Endothelial cell of umbilical vein (primary cell): ENCODE measurements around the gene F8. TPM values are rescaled to one million over a fixed set of nuclear protein-coding genes. Genes with fewer than 3 reads are reported as not detected.

ENCODE experiments used
- BruUV-seq: library from RNA; stranded (reverse); fragments of 400-500 nt; replicated peaks from 2 replicates; lab custom pipeline; 2021; lab: Mats Ljungman, UMichigan
- CTCF ChIA-PET: fragments of 300-600, 350-600 bp; sonication (Branson Sonifier 250); formaldehyde crosslinking; loops from one replicate; lab custom pipeline; 2021; ENCODE audit warnings: antibody characterized with exemption, inconsistent platforms; lab: Charles Lee
- POLR2A ChIA-PET: fragments of 300-600, 350-600 bp; sonication (Branson Sonifier 250); formaldehyde crosslinking; loops from one replicate; lab custom pipeline; 2021; ENCODE audit warnings: antibody characterized with exemption, inconsistent platforms; lab: Charles Lee
- DNase-seq: peaks from one replicate; pipeline ENCODE4 v3.0.0-alpha.2; 2011; ENCODE audit warnings: low read depth, low spot score
- FAIRE-seq: peaks from 2 replicates; lab custom pipeline; 2011; peaks lifted over from hg19 to GRCh38; lab: Jason Lieb, UNC
- H2AFZ ChIP-seq: 2 replicates; pipeline ENCODE4 v1.6.0; 2012; ENCODE audit warnings: low read depth, low read length, control low read depth, inconsistent platforms
- H3K27ac ChIP-seq: 2 replicates; pipeline ENCODE4 v1.5.1; 2011; ENCODE audit warnings: low read depth, mild to moderate bottlenecking, control low read depth, low read length, moderate library complexity; ENCODE audit not compliant: insufficient read depth
- H3K27me3 ChIP-seq, 2 experiments: 2 replicates each; pipeline versions ENCODE4 v1.6.0 to v1.6.1; 2011; ENCODE audit warnings: low read length in 2 of 2, mixed read lengths in 1 of 2; ENCODE audit not compliant: control insufficient read depth in 2 of 2, insufficient read depth in 2 of 2
- H3K36me3 ChIP-seq, 2 experiments: 2 replicates in 1 of 2; 3 replicates in 1 of 2; pipeline ENCODE4 v1.5.1; 2011; ENCODE audit warnings: low read length in 2 of 2, mild to moderate bottlenecking in 1 of 2, moderate library complexity in 1 of 2; ENCODE audit not compliant: control insufficient read depth in 2 of 2, insufficient read depth in 2 of 2; ENCODE audit errors: extremely low read depth in 1 of 2
- H3K4me1 ChIP-seq: 3 replicates; pipeline ENCODE4 v1.5.1; 2011; ENCODE audit warnings: mild to moderate bottlenecking, low read length; ENCODE audit not compliant: control insufficient read depth, insufficient read depth; ENCODE audit errors: extremely low read depth
- H3K4me2 ChIP-seq: 2 replicates; pipeline ENCODE4 v1.6.1; 2011; ENCODE audit warnings: low read length, control low read depth, mixed read lengths; ENCODE audit not compliant: insufficient read depth
- H3K4me3 ChIP-seq, 3 experiments: fragments of 200-600 bp in 1 of 3; sonication (generic), shearing (Covaris generic) in 1 of 3; replicated peaks in 1 of 3; 2 replicates each; pipeline ENCODE4 v1.5.1; 2011 to 2016; ENCODE audit warnings: control low read depth in 3 of 3, low read length in 3 of 3, mild to moderate bottlenecking in 2 of 3, inconsistent platforms in 1 of 3, low read depth in 1 of 3, moderate library complexity in 1 of 3; ENCODE audit not compliant: insufficient read depth in 1 of 3
- H3K79me2 ChIP-seq: 2 replicates; pipeline ENCODE4 v1.6.0; 2012; ENCODE audit warnings: low read length, inconsistent platforms; ENCODE audit not compliant: control insufficient read depth, insufficient read depth
- H3K9ac ChIP-seq: replicated peaks from 2 replicates; pipeline ENCODE3; 2011; ENCODE audit warnings: low read length, control low read depth; ENCODE audit not compliant: insufficient read depth; ENCODE audit errors: extremely low read depth
- H3K9me1 ChIP-seq: replicated peaks from 3 replicates; pipeline ENCODE4 v1.6.0; 2011; ENCODE audit warnings: mild to moderate bottlenecking, low read length; ENCODE audit not compliant: control insufficient read depth, insufficient read depth; ENCODE audit errors: extremely low read depth
- H3K9me3 ChIP-seq: replicated peaks from 2 replicates; pipeline ENCODE4 v1.5.1; 2012; ENCODE audit warnings: low read length, inconsistent platforms; ENCODE audit not compliant: control insufficient read depth, insufficient read depth
- H4K20me1 ChIP-seq: replicated peaks from 2 replicates; pipeline ENCODE3; 2011; ENCODE audit warnings: mild to moderate bottlenecking, low read length; ENCODE audit not compliant: control insufficient read depth, insufficient read depth; ENCODE audit errors: extremely low read depth
- CTCF ChIP-seq, 2 donors: IDR thresholded peaks; 1 replicate in 1 of 2; 2 replicates in 1 of 2; pipeline ENCODE4 v1.5.1; 2011; ENCODE audit warnings: low read length in 2 of 2, mild to moderate bottlenecking in 2 of 2, moderate library complexity in 2 of 2, control low read depth in 1 of 2, inconsistent platforms in 1 of 2, low read depth in 1 of 2; ENCODE audit not compliant: insufficient read depth in 1 of 2; ENCODE audit errors: extremely low read depth in 1 of 2
- EZH2 ChIP-seq: IDR thresholded peaks from 2 replicates; pipeline ENCODE4 v1.6.1; 2012; ENCODE audit warnings: borderline replicate concordance, low read depth, mild to moderate bottlenecking, moderate library complexity, low read length, inconsistent platforms; ENCODE audit not compliant: severe bottlenecking
- FOS ChIP-seq: IDR thresholded peaks from 2 replicates; pipeline ENCODE4 v1.6.1; 2011; ENCODE audit warnings: mild to moderate bottlenecking, low read length, moderate library complexity, borderline replicate concordance; ENCODE audit not compliant: insufficient read depth
- GATA2 ChIP-seq: IDR thresholded peaks from 2 replicates; pipeline ENCODE4 v1.7.0; 2011; ENCODE audit warnings: low read depth, mild to moderate bottlenecking, moderate library complexity, mixed read lengths, low read length; ENCODE audit not compliant: insufficient read length, insufficient read depth
- JUN ChIP-seq: IDR thresholded peaks from 2 replicates; pipeline ENCODE4 v1.6.1; 2011; ENCODE audit warnings: borderline replicate concordance, low read depth; ENCODE audit not compliant: insufficient read length, insufficient read depth
- MYC ChIP-seq: IDR thresholded peaks from one replicate; pipeline ENCODE4 v1.6.1; 2011; ENCODE audit warnings: mild to moderate bottlenecking, low read depth, low read length
- POLR2A ChIP-seq: IDR thresholded peaks from 2 replicates; pipeline ENCODE4 v1.6.1; 2012; ENCODE audit warnings: low read depth, mild to moderate bottlenecking, control low read depth, low read length
- POLR2AphosphoS5 ChIP-seq: IDR thresholded peaks from 2 replicates; pipeline ENCODE4 v1.6.1; 2012; ENCODE audit warnings: low read depth, mild to moderate bottlenecking, control low read depth, low read length, moderate library complexity; ENCODE audit not compliant: insufficient read depth
- dilution Hi-C: fragments of 300-500 bp; cut with MboI; formaldehyde crosslinking; loops from one replicate; pipeline ENCODE4 v1.15.0; 2019; ENCODE audit warnings: low sequenced_read_pairs; ENCODE audit not compliant: extremely low pct_ligation_motif_present
- intact Hi-C: fragments of 100-400 bp; cut with micrococcal nuclease; formaldehyde crosslinking; loops from one replicate; pipeline ENCODE4 v1.10.0; 2022
- polyA plus RNA-seq, 4 experiments: library from polyadenylated mRNA; depleted of rRNA in 3 of 4; stranded (reverse) in 3 of 4; unstranded in 1 of 4; fragments of >200 nt; gene quantifications; 2 replicates each; pipeline versions ENCODE4 v1.2.1 to v1.2.3, GENCODE V29; 2011 to 2012; ENCODE audit warnings: missing spikeins in 1 of 4
- total RNA-seq: library from RNA; stranded (reverse); gene quantifications from 2 replicates; pipeline ENCODE4 v1.2.3, GENCODE V29; 2021
- TF ChIP-seq, protein P1 (sequence below): IDR thresholded peaks from 2 replicates; pipeline ENCODE4 v1.6.1; 2011; ENCODE audit not compliant: insufficient read depth, insufficient read length

The F8 gene
- total and polyA plus RNA-seq, 2 donors (not counting 3 experiments of a cell fraction or from before 2014, with no cell fraction given) = 0.62 to 1.1 TPM

DNA sequence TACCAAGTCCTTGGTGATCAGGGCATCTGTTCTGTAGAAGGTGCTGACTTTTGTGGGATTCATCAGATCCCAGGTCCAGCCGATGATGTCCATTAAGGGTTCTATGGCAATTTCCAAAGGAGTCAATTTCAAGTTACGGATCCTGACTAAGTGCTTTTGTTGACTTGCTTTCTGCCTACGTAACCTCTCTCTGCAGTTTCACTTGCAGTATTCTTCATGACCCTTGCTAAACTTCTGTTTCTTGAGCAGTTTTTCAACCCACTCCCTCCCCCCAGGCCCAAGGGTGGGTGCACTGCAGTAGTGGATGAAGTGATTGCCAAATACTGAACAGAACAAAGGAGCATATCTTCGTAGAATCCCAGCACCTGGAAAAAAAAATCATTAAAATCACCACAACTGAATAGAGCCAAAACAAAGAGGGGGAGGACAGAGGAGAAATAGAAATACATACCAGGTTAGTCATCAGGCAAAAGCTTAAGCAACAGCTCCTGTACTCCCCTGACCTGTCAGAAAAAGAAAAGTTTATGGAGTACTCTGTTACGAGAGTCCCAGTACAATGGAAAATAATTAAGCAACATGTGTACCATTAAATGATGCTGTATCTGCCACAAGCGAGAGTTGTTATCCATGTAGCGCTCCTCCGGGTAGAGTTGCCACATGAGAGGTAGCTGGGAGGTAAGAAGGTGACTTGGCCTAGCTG lies 42.7 kb upstream of the F8 start:
- BruUV-seq = no TSS peak
- Histone ChIP-seq H2AFZ (no peak overlapping the region), H3K4me1 (peaks cover 16% of the 10 kb centered on the region), H4K20me1 (no peaks in the 10 kb centered on the region), H3K4me3 (no peak overlapping the region), H3K9me3 (no peaks in the 10 kb centered on the region), H3K9me1 (no peaks in the 10 kb centered on the region), H3K4me2 (no peak overlapping the region), H3K9ac (no peak overlapping the region), H3K27me3 (no peaks in the 10 kb centered on the region), H3K79me2 (peaks cover 21% of the 10 kb centered on the region), H3K27ac (no peak overlapping the region), H3K36me3 (no peaks in the 10 kb centered on the region)
- DNase-seq (no peak), FAIRE-seq (no peak)
- intact Hi-C loops = no loop called here
- POLR2A ChIA-PET = no interaction called here
- dilution Hi-C loops = no loop called here
- TF ChIP-seq CTCF (IDR thresholded peaks at IDR 0.05; ENCODE audit: extremely low read depth in 1 of 2, insufficient read depth in 1 of 2, low read depth in 1 of 2, low read length in 2 of 2) (no peak), MYC (no peak), FOS (no peak), POLR2AphosphoS5 (no peak), GATA2 (no peak), POLR2A (no peak), JUN (no peak), EZH2 (no peak)
- TF ChIP-seq, protein P1, sequence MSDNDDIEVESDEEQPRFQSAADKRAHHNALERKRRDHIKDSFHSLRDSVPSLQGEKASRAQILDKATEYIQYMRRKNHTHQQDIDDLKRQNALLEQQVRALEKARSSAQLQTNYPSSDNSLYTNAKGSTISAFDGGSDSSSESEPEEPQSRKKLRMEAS = no peak
- CTCF ChIA-PET = no interaction called here
